Muscle of back (tissue), 11 donors: ENCODE data around the gene GET3. TPM values are rescaled to one million over a fixed set of nuclear protein-coding genes. Genes with fewer than 3 reads are reported as not detected.
"Not testable (repeated sequence)": the region's sequence is repeated elsewhere in the genome, so short reads cannot be mapped to it uniquely, and the experiment has no call there.

Experiments
- DNase-seq, 3 donors: peaks; one replicate each; pipeline versions ENCODE4 v3.0.0 to v3.0.0-alpha.2; 2013
- polyA plus RNA-seq, 10 donors: library from polyadenylated mRNA; unstranded; fragments of 120-200 nt; gene quantifications; one replicate each; pipeline ENCODE4 v1.2.1, GENCODE V29; 2013; ENCODE audit not compliant: insufficient read length in 10 of 10

The GET3 gene
- polyA plus RNA-seq, 10 donors: 36.3 to 54.8 (median 41.8) TPM

- DNase-seq: not testable (repeated sequence)
Measured at GRCh38 chr19:12712077-12712476, 25.2 kb upstream of the GET3 start.

GRCh38 chr19:12713304-12713703, 24.0 kb upstream of the GET3 start:
- DNase-seq: not testable (repeated sequence)

- DNase-seq: no peak
Measured at GRCh38 chr19:12715102-12715501, 22.2 kb upstream of the GET3 start.

- no peak for DNase-seq
Measured at GRCh38 chr19:12715929-12716328, 21.4 kb upstream of the GET3 start.

- DNase-seq: no peak
Measured at GRCh38 chr19:12720296-12720695, 17.0 kb upstream of the GET3 start.

- DNase-seq: peak in 2 of 3 donors; percentile 28 to 75
Measured at GRCh38 chr19:12720851-12721655, 16.2 kb upstream of the GET3 start.

- DNase-seq: peak; percentile 64 to 90 (median 77)
Measured at GRCh38 chr19:12721656-12722565, 15.4 kb upstream of the GET3 start.

GRCh38 chr19:12722566-12723380, 14.5 kb upstream of the GET3 start:
- peak; percentile 98 to 99 (median 99) for DNase-seq

- no peak for DNase-seq
Measured at GRCh38 chr19:12723381-12723640, 14.0 kb upstream of the GET3 start.

- peak in 2 of 3 donors; percentile 62 to 85 for DNase-seq
Measured at GRCh38 chr19:12723641-12724426, 13.5 kb upstream of the GET3 start, which contains the start of gene TNPO2. TSS of gene TNPO2 (minus strand) at chr19:12723932. CDS start at chr19:12720977, 2,955 bp downstream.

GRCh38 chr19:12725612-12726011, 11.7 kb upstream of the GET3 start:
- DNase-seq: not testable (repeated sequence)

- no peak for DNase-seq
Measured at GRCh38 chr19:12726988-12727316, 10.3 kb upstream of the GET3 start.

- DNase-seq: no peak
Measured at GRCh38 chr19:12727745-12728433, 9.4 kb upstream of the GET3 start.

GRCh38 chr19:12730064-12730463, 7.2 kb upstream of the GET3 start:
- DNase-seq: no peak

GRCh38 chr19:12731337-12731736, 6.0 kb upstream of the GET3 start:
- no peak for DNase-seq

GRCh38 chr19:12733369-12734214, 3.7 kb upstream of the GET3 start:
- peak in 1 of 3 donors; percentile 55 for DNase-seq

GRCh38 chr19:12737835-12738351, 596 bp downstream of the GET3 start:
- no peak for DNase-seq

- no peak for DNase-seq
Measured at GRCh38 chr19:12745166-12745897, 8.0 kb downstream of the GET3 start.

GRCh38 chr19:12748489-12748888, 11.2 kb downstream of the GET3 start:
- DNase-seq: no peak
